IMR-90 (cell line): ENCODE results near the gene TTC19. TPM values are rescaled to one million over a fixed set of nuclear protein-coding genes. Genes with fewer than 3 reads are reported as not detected.

Experiments
- ATAC-seq: fragments of 200-7000 bp; cut with Tn5 transposase; 2 replicates; pipeline ENCODE4 v1.9.1; 2020; ENCODE audit warnings: low read depth, mild to moderate bottlenecking, moderate library complexity
- BruUV-seq: library from RNA; stranded (reverse); fragments of 400-500 nt; replicated peaks from 2 replicates; lab custom pipeline; 2021; lab: Mats Ljungman, UMichigan
- CTCF ChIA-PET: fragments of 300-600 bp; formaldehyde crosslinking; extraction: SDS; loops from one replicate; lab custom pipeline; 2021; ENCODE audit warnings: antibody characterized with exemption; lab: Yijun Ruan, JAX
- POLR2A ChIA-PET: fragments of 300-600 bp; sonication (Branson Sonifier 250); formaldehyde crosslinking; loops from one replicate; lab custom pipeline; 2022; ENCODE audit warnings: antibody characterized with exemption; ENCODE audit not compliant: unreplicated experiment; lab: Charles Lee
- DNase-seq: peaks from one replicate; pipeline ENCODE4 v3.0.0; 2013
- H2AFZ ChIP-seq: replicated peaks from 2 replicates; pipeline ENCODE3; 2013; ENCODE audit warnings: low read length, mild to moderate bottlenecking; ENCODE audit not compliant: poor library complexity
- H2AK5ac ChIP-seq: 2 replicates; pipeline ENCODE4 v1.6.1; 2013; ENCODE audit warnings: low read depth, low read length, inconsistent platforms
- H2AK9ac ChIP-seq: replicated peaks from 2 replicates; pipeline ENCODE3; 2013; ENCODE audit warnings: mild to moderate bottlenecking, low read depth, low read length, moderate library complexity; ENCODE audit not compliant: poor library complexity
- H2BK120ac ChIP-seq: 2 replicates; pipeline ENCODE4 v1.6.1; 2013; ENCODE audit warnings: low read depth, low read length, inconsistent platforms
- H2BK15ac ChIP-seq: 3 replicates; pipeline ENCODE4 v1.6.1; 2013; ENCODE audit warnings: low read depth, low read length, inconsistent platforms
- H2BK20ac ChIP-seq: 2 replicates; pipeline ENCODE4 v1.6.1; 2013; ENCODE audit warnings: low read depth, mild to moderate bottlenecking, inconsistent platforms, low read length, moderate library complexity
- H2BK5ac ChIP-seq: 2 replicates; pipeline ENCODE4 v1.6.1; 2013; ENCODE audit warnings: mild to moderate bottlenecking, low read depth, low read length, inconsistent platforms; ENCODE audit not compliant: poor library complexity, severe bottlenecking
- H3K14ac ChIP-seq: replicated peaks from 2 replicates; pipeline ENCODE4 v1.6.1; 2013; ENCODE audit warnings: low read depth, low read length, inconsistent platforms
- H3K18ac ChIP-seq: 2 replicates; pipeline ENCODE4 v1.6.1; 2013; ENCODE audit warnings: low read depth, low read length, control low read depth
- H3K23ac ChIP-seq: 2 replicates; pipeline ENCODE4 v1.6.1; 2013; ENCODE audit warnings: low read depth, low read length, inconsistent platforms
- H3K27ac ChIP-seq: 2 replicates; pipeline ENCODE4 v1.5.1; 2013; ENCODE audit warnings: mild to moderate bottlenecking, control low read depth, low read length; ENCODE audit not compliant: insufficient read depth
- H3K27me3 ChIP-seq: 2 replicates; pipeline ENCODE4 v1.6.1; 2013; ENCODE audit warnings: low read length; ENCODE audit not compliant: control insufficient read depth, insufficient read depth
- H3K36me3 ChIP-seq: 2 replicates; pipeline ENCODE4 v1.6.1; 2013; ENCODE audit warnings: low read length, mixed read lengths; ENCODE audit not compliant: control insufficient read depth, insufficient read depth
- H3K4ac ChIP-seq: 2 replicates; pipeline ENCODE4 v1.6.1; 2013; ENCODE audit warnings: low read depth, low read length, inconsistent platforms
- H3K4me1 ChIP-seq: 2 replicates; pipeline ENCODE4 v1.6.1; 2013; ENCODE audit warnings: low read length, mixed read lengths; ENCODE audit not compliant: control insufficient read depth, insufficient read depth
- H3K4me2 ChIP-seq: 2 replicates; pipeline ENCODE4 v1.6.1; 2013; ENCODE audit warnings: low read depth, mild to moderate bottlenecking, control low read depth, low read length, moderate library complexity
- H3K4me3 ChIP-seq: 2 replicates; pipeline ENCODE4 v1.5.1; 2013; ENCODE audit warnings: low read depth, mild to moderate bottlenecking, control low read depth, low read length, moderate library complexity; ENCODE audit not compliant: insufficient read depth
- H3K56ac ChIP-seq: 2 replicates; pipeline ENCODE4 v1.6.1; 2013; ENCODE audit warnings: low read length, inconsistent platforms; ENCODE audit not compliant: insufficient read depth; ENCODE audit errors: extremely low read depth
- H3K79me1 ChIP-seq, 2 experiments: 2 replicates each; pipeline ENCODE4 v1.6.1; 2013; ENCODE audit warnings: low read length in 2 of 2, inconsistent platforms in 1 of 2, low read depth in 1 of 2
- H3K9ac ChIP-seq: 2 replicates; pipeline ENCODE4 v1.6.1; 2013; ENCODE audit warnings: low read depth, low read length, control low read depth
- H3K9me1 ChIP-seq: 2 replicates; pipeline ENCODE4 v1.6.1; 2013; ENCODE audit warnings: low read length, inconsistent platforms; ENCODE audit not compliant: insufficient read depth
- H3K9me3 ChIP-seq: 2 replicates; pipeline ENCODE4 v1.6.1; 2013; ENCODE audit warnings: low read length; ENCODE audit not compliant: control insufficient read depth, insufficient read depth
- H4K20me1 ChIP-seq: 2 replicates; pipeline ENCODE4 v1.6.1; 2013; ENCODE audit warnings: low read length, inconsistent platforms; ENCODE audit not compliant: insufficient read depth
- H4K5ac ChIP-seq: 2 replicates; pipeline ENCODE4 v1.6.1; 2013; ENCODE audit warnings: mild to moderate bottlenecking, low read depth, low read length, control low read depth
- H4K8ac ChIP-seq, 2 experiments: 2 replicates each; pipeline ENCODE4 v1.6.1; 2013; ENCODE audit warnings: low read depth in 2 of 2, low read length in 2 of 2, control low read depth in 1 of 2, inconsistent platforms in 1 of 2
- H4K91ac ChIP-seq: 2 replicates; pipeline ENCODE4 v1.6.1; 2013; ENCODE audit warnings: low read depth, low read length, inconsistent platforms; ENCODE audit not compliant: insufficient read depth
- BHLHE40 ChIP-seq: fragments of 150-350 bp; IDR thresholded peaks from 2 replicates; pipeline ENCODE4 v1.6.1; 2016; ENCODE audit warnings: mild to moderate bottlenecking, low read depth, low read length
- CEBPB ChIP-seq: IDR thresholded peaks from 2 replicates; pipeline ENCODE4 v1.6.1; 2012; ENCODE audit warnings: low read depth, low read length, improper control_type of control experiment
- CHD1 ChIP-seq: IDR thresholded peaks from 2 replicates; pipeline ENCODE4 v1.6.1; 2012; ENCODE audit warnings: low read depth, low read length, improper control_type of control experiment
- MAFK ChIP-seq: IDR thresholded peaks from 2 replicates; pipeline ENCODE4 v1.6.1; 2012; ENCODE audit warnings: low read depth, low read length, improper control_type of control experiment
- MAZ ChIP-seq: IDR thresholded peaks from 2 replicates; pipeline ENCODE4 v1.6.1; 2012; ENCODE audit warnings: low read depth, mild to moderate bottlenecking, low read length, improper control_type of control experiment, moderate library complexity, borderline replicate concordance
- NFE2L2 ChIP-seq: fragments of 150-350 bp; IDR thresholded peaks from 2 replicates; pipeline ENCODE4 v1.6.1; 2016; ENCODE audit warnings: low read depth, mild to moderate bottlenecking, low read length
- RAD21 ChIP-seq: IDR thresholded peaks from 2 replicates; pipeline ENCODE4 v1.6.1; 2012; ENCODE audit warnings: low read length, improper control_type of control experiment
- RCOR1 ChIP-seq: IDR thresholded peaks from 2 replicates; pipeline ENCODE4 v1.6.1; 2012; ENCODE audit warnings: mild to moderate bottlenecking, low read length, improper control_type of control experiment; ENCODE audit not compliant: insufficient replicate concordance
- RFX5 ChIP-seq: IDR thresholded peaks from 2 replicates; pipeline ENCODE4 v1.8.0; 2012; ENCODE audit warnings: low read depth, mild to moderate bottlenecking, low read length, moderate library complexity
- SMC3 ChIP-seq: fragments of 150-350 bp; IDR thresholded peaks from 2 replicates; pipeline ENCODE4 v1.6.1; 2016; ENCODE audit warnings: low read depth, mild to moderate bottlenecking, antibody characterized with exemption, low read length, moderate library complexity
- WGBS, 2 experiments: methylation state at CpG; one replicate each; pipeline versions ENCODE4 v1.1.5 to v1.1.7; 2013; ENCODE audit warnings: missing lambda C conversion rate in 2 of 2; ENCODE audit not compliant: insufficient read length in 1 of 2; ENCODE audit errors: extremely low coverage in 2 of 2; 5-methylcytosine and 5-hydroxymethylcytosine counted together
- dilution Hi-C: fragments of 300-500 bp; cut with HindIII; formaldehyde crosslinking; loops from one replicate; pipeline ENCODE4 v1.14.3; 2018; ENCODE audit warnings: low sequenced_read_pairs; ENCODE audit not compliant: unreplicated experiment
- in situ Hi-C: fragments of 300-500 bp; cut with MboI; formaldehyde crosslinking; loops from 3 replicates; pipeline ENCODE4 v1.14.3; 2019; ENCODE audit warnings: low sequenced_read_pairs, inconsistent platforms, mixed read lengths
- intact Hi-C: fragments of 100-400 bp; cut with micrococcal nuclease; formaldehyde crosslinking; loops from 2 replicates; pipeline ENCODE4 v1.10.0; 2022
- polyA plus RNA-seq, 3 experiments: library from polyadenylated mRNA; depleted of rRNA; stranded (reverse); fragments of >200 nt; gene quantifications; 2 replicates each; pipeline ENCODE4 v1.2.3, GENCODE V29; 2012; ENCODE audit warnings: low replicate concordance in 1 of 3
- total RNA-seq: library from RNA; depleted of rRNA; stranded (reverse); fragments of >200 nt; gene quantifications from 2 replicates; pipeline ENCODE4 v1.2.3, GENCODE V29; 2012
- TF ChIP-seq, protein P1 (sequence below): fragments of 150-350 bp; IDR thresholded peaks from 2 replicates; pipeline ENCODE4 v1.6.1; 2016; ENCODE audit warnings: low read depth, mild to moderate bottlenecking, low read length, moderate library complexity, borderline replicate concordance

The TTC19 gene
- total and polyA plus RNA-seq, 2 of the 4 experiments (the other 2 are of a cell fraction), result 8.3 to 12.9 TPM

DNA sequence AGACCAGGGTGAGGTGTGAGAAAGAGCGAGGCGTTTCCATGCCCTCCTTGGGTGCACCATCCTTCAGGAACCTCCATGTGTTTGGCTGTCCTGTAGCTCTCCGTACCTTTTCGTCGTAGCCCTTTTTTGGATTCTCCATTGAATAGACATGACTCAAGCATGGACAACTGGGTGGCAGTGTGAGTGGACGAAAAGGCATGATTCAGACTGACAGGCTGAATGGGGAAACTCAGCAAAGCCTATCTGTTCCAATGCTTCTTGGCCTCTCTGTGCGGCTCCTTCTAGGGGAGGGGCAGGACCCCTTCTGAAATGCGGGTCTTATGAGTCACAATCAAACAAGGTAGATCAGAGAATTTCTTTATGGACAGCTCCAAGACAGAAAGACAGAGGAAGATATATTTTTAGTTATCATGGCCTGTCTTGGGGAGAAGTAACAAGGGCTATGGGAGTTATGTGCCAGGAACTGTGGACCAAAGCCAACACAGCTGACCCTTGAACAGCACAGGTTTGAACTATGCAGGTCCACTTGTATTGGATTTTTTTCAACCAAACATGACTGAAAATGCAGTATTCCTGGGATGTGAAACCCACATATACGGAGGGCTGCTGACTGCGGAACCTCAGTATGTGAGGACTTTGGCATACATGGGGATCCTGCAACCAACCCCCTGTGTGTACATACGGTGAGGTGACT lies 31.8 kb upstream of the TTC19 start:
- Histone ChIP-seq H2BK15ac (no peak overlapping the region), H3K36me3 (0 out of 2 replicates have a peak, but pooled peaks cover 1% of the 10 kb centered on the region), H3K23ac (no peak overlapping the region), H3K27ac (no peak overlapping the region), H3K4me3 (no peak overlapping the region), H3K18ac (no peak overlapping the region), H2BK20ac (no peak overlapping the region), H4K91ac (no peak overlapping the region), H3K4ac (no peak overlapping the region), H4K8ac (no peak overlapping the region), H3K79me1 (peaks cover 34 to 45% of the 10 kb centered on the region in 2 experiments), H3K4me1 (peaks cover 17% of the 10 kb centered on the region), H3K14ac (no peak overlapping the region; the same call in 1 of the 2 replicates), H2BK5ac (no peak overlapping the region), H2AFZ (no peak overlapping the region), H3K9ac (no peak overlapping the region), H2BK120ac (no peak overlapping the region), H2AK5ac (peak overlapping the region; percentile 43; the same call in 1 of the 2 replicates), H3K4me2 (no peak overlapping the region), H4K20me1 (no peaks in the 10 kb centered on the region), H3K9me3 (no peaks in the 10 kb centered on the region), H3K9me1 (peaks cover 35% of the 10 kb centered on the region), H4K5ac (no peak overlapping the region), H2AK9ac (no peak overlapping the region), H3K27me3 (no peaks in the 10 kb centered on the region), H3K56ac (no peak overlapping the region)
- BruUV-seq, result no TSS peak
- 67% methylated on average over 3 of the region's 11 CpGs; no CpG with 5 or more reads in 1 of the 2 experiments for WGBS, 2 experiments
- no peak for ATAC-seq
- ChIA-PET CTCF (no interaction called here), POLR2A (no interaction called here)
- intact Hi-C loops (no loop called here), in situ Hi-C loops (loop anchor here (25.0 kb wide), 1 partner anchor 706 kb away; the partner anchor contains the start of gene PMP22), dilution Hi-C loops (no loop called here)
- DNase-seq, result no peak
- TF ChIP-seq RAD21, result no peak
- TF ChIP-seq, protein P1, sequence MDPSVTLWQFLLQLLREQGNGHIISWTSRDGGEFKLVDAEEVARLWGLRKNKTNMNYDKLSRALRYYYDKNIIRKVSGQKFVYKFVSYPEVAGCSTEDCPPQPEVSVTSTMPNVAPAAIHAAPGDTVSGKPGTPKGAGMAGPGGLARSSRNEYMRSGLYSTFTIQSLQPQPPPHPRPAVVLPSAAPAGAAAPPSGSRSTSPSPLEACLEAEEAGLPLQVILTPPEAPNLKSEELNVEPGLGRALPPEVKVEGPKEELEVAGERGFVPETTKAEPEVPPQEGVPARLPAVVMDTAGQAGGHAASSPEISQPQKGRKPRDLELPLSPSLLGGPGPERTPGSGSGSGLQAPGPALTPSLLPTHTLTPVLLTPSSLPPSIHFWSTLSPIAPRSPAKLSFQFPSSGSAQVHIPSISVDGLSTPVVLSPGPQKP, result no peak
- TF ChIP-seq MAFK, result no peak
- TF ChIP-seq RCOR1, result no peak
- no peak for TF ChIP-seq BHLHE40
- TF ChIP-seq RFX5, result no peak
- TF ChIP-seq SMC3, result no peak
- TF ChIP-seq CEBPB, result no peak
- TF ChIP-seq NFE2L2, result no peak
- TF ChIP-seq CHD1, result no peak
- no peak for TF ChIP-seq MAZ
